ENCODE results near the gene ATP6AP1. TPM values are rescaled to one million over a fixed set of nuclear protein-coding genes. Genes with fewer than 3 reads are reported as not detected.

ATP6AP1 gene
- polyA plus RNA-seq, 1 experiment = 65.0 TPM

DNA sequence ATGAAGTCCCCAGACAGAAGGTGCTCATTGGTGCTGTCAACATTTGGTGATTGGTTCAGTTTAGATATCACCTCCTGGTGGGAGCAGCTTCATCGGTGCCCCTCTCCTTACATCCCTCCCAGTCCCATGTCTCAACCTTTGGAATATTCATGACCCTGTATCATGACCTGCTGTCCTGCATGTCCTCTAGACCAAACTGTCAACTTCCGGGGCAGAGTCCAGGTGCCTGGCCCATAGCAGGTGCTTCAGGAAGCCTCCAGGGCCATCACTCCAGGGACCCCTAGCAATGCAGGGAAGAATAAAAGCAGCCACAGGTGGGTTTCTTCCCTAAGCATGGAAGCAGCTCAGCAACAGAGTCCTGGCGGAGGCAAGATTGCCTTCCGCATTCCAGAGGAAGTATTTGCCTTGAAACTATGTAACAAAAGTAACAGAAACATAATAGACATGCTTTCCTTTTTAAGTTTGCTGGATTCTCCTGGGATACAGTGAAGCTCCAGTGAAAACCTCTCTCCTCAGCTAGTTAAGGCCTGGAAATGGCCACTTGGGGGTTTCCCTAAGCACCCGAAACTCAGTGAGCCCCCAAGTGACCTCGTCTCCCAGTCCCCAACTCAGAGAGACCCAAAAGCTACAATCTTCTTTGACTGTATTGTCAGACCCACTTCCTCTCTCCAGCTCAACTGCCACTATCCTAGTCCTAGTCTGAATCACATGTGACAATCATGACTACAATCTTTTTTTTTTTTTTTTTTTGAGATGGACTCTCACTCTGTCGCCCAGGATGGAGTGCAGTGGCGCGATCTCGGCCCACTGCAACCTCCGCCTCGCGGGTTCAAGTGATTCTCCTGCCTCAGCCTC is 1.3 kb upstream of the ATP6AP1 start:
- TF ChIP-seq, protein P1, sequence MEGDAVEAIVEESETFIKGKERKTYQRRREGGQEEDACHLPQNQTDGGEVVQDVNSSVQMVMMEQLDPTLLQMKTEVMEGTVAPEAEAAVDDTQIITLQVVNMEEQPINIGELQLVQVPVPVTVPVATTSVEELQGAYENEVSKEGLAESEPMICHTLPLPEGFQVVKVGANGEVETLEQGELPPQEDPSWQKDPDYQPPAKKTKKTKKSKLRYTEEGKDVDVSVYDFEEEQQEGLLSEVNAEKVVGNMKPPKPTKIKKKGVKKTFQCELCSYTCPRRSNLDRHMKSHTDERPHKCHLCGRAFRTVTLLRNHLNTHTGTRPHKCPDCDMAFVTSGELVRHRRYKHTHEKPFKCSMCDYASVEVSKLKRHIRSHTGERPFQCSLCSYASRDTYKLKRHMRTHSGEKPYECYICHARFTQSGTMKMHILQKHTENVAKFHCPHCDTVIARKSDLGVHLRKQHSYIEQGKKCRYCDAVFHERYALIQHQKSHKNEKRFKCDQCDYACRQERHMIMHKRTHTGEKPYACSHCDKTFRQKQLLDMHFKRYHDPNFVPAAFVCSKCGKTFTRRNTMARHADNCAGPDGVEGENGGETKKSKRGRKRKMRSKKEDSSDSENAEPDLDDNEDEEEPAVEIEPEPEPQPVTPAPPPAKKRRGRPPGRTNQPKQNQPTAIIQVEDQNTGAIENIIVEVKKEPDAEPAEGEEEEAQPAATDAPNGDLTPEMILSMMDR (IDR thresholded peaks at IDR 0.05; ENCODE audit: low read depth, low read length) = no peak
- DNase-seq (ENCODE audit: low read depth, low spot score) = no peak
- Histone ChIP-seq H3K4me3 (ENCODE audit: low read depth, low read length) (no peak overlapping the region), H3K27ac (ENCODE audit: low read depth, low read length) (no peak overlapping the region), H3K9me3 (ENCODE audit: control insufficient read depth, insufficient read depth, low read length) (no peaks in the 10 kb centered on the region), H3K27me3 (ENCODE audit: control insufficient read depth, insufficient read depth, low read length) (no peaks in the 10 kb centered on the region)
- ChIA-PET POLR2A (interaction anchor here (1.5 kb wide), 1 partner anchor 32 kb away, joined by 3 read pairs; no protein-coding TSS in a partner anchor), CTCF (no interaction called here)

DNA sequence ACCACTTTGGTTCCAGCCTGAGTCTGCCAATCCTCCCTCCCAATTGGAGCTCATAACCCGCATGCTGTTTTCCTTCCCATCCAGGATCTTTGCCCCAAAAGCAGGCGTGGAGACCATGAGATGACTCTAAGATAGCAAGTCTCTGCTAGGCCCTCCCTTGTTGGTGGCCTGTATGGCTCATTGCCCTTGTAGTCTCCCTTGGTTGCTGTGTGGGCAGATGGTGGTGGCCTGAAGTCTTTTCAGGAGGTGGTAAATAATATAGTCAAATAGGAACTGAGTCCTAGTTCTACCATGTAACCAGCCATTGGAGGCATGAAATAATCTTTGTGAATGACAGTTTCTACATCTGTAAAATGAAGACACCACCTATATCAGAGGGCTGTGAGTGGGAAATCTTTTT is 1.2 kb downstream of the ATP6AP1 start:
- CTCF ChIA-PET = interaction anchor here (0.6 to 0.9 kb wide), 2 partner anchors 97 to 303 kb away, joined by 3 read pairs; no protein-coding TSS in a partner anchor

DNA sequence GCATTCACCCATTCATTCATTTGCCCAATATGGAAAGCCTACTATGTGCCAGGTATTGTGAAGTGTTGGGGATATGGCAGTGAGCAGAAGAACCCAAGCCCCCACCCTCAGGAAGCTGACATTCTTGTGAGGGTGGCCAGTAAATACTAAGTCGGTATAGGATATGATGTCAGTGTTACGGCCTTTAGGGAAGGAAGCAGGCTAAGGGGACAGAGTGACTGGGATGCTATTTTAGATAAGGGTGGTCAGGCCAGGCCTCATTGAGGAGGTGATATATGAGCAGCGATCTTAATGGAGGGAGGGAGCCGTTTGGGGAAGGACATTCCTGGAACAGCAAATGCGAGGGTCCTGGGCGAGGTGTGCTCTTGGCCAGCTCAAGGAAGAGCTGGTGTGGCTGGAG is 2.0 kb downstream of the ATP6AP1 start:
- no peak overlapping the region for H3K4me3 ChIP-seq (ENCODE audit: low read depth, low read length)
- no peaks in the 10 kb centered on the region for H3K9me3 ChIP-seq (ENCODE audit: control insufficient read depth, insufficient read depth, low read length)
- ChIA-PET POLR2A (no interaction called here), CTCF (interaction anchor here (0.6 kb wide), 1 partner anchor 302 kb away, joined by 3 read pairs; no protein-coding TSS in a partner anchor)
- no peak for DNase-seq (ENCODE audit: low read depth, low spot score)
- TF ChIP-seq, protein P1 (IDR thresholded peaks at IDR 0.05; ENCODE audit: low read depth, low read length) = no peak
- H3K27me3 ChIP-seq (ENCODE audit: control insufficient read depth, insufficient read depth, low read length) = no peaks in the 10 kb centered on the region
- no peak overlapping the region for H3K27ac ChIP-seq (ENCODE audit: low read depth, low read length)

More for the DNA sequence above, 1.2 kb downstream of the ATP6AP1 start:
- Histone ChIP-seq H3K9me3 (ENCODE audit: control insufficient read depth, insufficient read depth, low read length) (no peaks in the 10 kb centered on the region), H3K27me3 (ENCODE audit: control insufficient read depth, insufficient read depth, low read length) (no peaks in the 10 kb centered on the region), H3K27ac (ENCODE audit: low read depth, low read length) (no peak overlapping the region), H3K4me3 (ENCODE audit: low read depth, low read length) (peak overlapping the region; percentile 71)
- TF ChIP-seq, protein P1 (IDR thresholded peaks at IDR 0.05; ENCODE audit: low read depth, low read length) = no peak
- POLR2A ChIA-PET = no interaction called here
- no peak for DNase-seq (ENCODE audit: low read depth, low spot score)

DNA sequence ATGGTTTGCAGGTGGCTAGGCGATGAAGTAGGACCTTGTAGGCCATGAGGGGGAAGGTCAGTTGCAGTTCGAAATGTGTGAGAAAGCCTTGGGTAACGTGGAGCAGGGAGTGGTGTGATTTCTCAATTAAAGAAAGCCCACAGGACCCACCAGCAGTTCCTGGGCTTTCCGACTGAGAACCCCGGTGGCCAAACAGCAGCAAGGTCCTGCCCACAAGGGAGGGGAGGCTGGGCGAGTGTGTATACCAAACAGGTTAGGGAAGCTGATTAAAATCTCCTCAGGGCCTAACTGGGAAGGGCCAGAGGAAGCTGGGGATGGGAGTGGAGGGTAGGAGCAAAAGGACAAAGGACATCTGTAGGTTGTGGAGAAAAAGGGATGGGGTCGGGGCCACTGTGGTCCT is 2.4 kb downstream of the ATP6AP1 start:
- no peaks in the 10 kb centered on the region for H3K9me3 ChIP-seq (ENCODE audit: control insufficient read depth, insufficient read depth, low read length)
- no peaks in the 10 kb centered on the region for H3K27me3 ChIP-seq (ENCODE audit: control insufficient read depth, insufficient read depth, low read length)
- H3K27ac ChIP-seq (ENCODE audit: low read depth, low read length) = no peak overlapping the region
- TF ChIP-seq, protein P1 (IDR thresholded peaks at IDR 0.05; ENCODE audit: low read depth, low read length) = no peak
- no peak overlapping the region for H3K4me3 ChIP-seq (ENCODE audit: low read depth, low read length)
- ChIA-PET CTCF (no interaction called here), POLR2A (no interaction called here)
- DNase-seq (ENCODE audit: low read depth, low spot score) = no peak

DNA sequence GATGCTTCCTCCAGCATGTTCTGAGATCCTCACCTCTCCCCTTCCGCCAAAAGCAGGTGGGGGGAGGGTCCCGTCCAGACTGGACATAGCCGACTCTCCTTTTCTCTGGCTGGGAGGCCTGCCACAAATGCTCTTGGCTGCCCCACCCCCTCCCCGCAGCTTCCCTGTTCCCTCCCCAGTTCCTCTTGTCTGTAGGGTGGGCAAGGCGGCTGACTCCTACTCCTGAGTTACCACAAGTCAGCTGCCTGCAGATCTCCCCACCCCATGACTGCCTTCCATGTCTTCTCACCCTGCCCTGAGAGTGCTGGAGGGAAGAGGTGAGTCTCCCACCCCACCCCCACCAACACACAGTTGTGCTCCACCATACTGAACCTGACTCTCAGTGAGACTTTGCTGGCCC is 2.9 kb downstream of the ATP6AP1 start:
- no peak overlapping the region for H3K4me3 ChIP-seq (ENCODE audit: low read depth, low read length)
- no peaks in the 10 kb centered on the region for H3K9me3 ChIP-seq (ENCODE audit: control insufficient read depth, insufficient read depth, low read length)
- ChIA-PET CTCF (no interaction called here), POLR2A (no interaction called here)
- no peaks in the 10 kb centered on the region for H3K27me3 ChIP-seq (ENCODE audit: control insufficient read depth, insufficient read depth, low read length)
- no peak for DNase-seq (ENCODE audit: low read depth, low spot score)
- no peak overlapping the region for H3K27ac ChIP-seq (ENCODE audit: low read depth, low read length)
- TF ChIP-seq, protein P1 (IDR thresholded peaks at IDR 0.05; ENCODE audit: low read depth, low read length) = no peak

All from AG04450 (cell line).